Raji (cell line): ENCODE results near the gene CCER1.

Experiments
- POLR2A ChIP-seq: IDR thresholded peaks from 2 replicates; pipeline ENCODE4 v1.6.1; 2011; ENCODE audit warnings: low read depth, low read length, control low read depth; ENCODE audit not compliant: insufficient read depth

CCER1 gene

GRCh38 chr12:90908465-90908864 lies 46.5 kb downstream of the CCER1 start:
- no peak for TF ChIP-seq POLR2A

- TF ChIP-seq POLR2A = no peak
Observed at GRCh38 chr12:90905691-90906370, 49.1 kb downstream of the CCER1 start.

- no peak for TF ChIP-seq POLR2A
Observed at GRCh38 chr12:90902596-90902995, 52.4 kb downstream of the CCER1 start.
